DLD1 (cell line): ENCODE data around the gene C1D.
"Not testable (repeated sequence)": the region's sequence is repeated elsewhere in the genome, so short reads cannot be mapped to it uniquely, and the experiment has no call there.

Source experiments
- in situ Hi-C: cut with HindIII; loops from 2 replicates; pipeline ENCODE4 v1.10.0; 2017; ENCODE audit warnings: low sequenced_read_pairs

Gene C1D

DNA sequence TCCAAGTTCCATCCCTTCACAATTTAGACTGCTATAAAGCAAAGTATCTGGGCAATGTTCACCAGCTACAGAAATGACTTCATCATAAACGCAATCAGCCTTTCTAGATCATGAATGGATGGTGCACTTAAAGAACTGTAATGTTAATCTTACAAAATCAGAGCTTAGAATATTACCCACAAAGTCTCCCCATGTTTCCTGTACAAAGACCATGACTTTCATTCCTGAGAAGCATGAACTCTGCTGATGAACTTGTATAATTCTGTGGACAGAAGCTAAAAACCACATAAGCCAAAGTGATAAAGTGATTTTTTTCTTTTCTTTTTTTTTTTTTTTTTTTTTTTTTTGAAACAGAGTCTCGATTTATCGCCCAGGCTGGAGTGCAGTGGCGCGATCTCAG lies 53.3 kb downstream of the C1D start:
- in situ Hi-C loops = no loop called here

DNA sequence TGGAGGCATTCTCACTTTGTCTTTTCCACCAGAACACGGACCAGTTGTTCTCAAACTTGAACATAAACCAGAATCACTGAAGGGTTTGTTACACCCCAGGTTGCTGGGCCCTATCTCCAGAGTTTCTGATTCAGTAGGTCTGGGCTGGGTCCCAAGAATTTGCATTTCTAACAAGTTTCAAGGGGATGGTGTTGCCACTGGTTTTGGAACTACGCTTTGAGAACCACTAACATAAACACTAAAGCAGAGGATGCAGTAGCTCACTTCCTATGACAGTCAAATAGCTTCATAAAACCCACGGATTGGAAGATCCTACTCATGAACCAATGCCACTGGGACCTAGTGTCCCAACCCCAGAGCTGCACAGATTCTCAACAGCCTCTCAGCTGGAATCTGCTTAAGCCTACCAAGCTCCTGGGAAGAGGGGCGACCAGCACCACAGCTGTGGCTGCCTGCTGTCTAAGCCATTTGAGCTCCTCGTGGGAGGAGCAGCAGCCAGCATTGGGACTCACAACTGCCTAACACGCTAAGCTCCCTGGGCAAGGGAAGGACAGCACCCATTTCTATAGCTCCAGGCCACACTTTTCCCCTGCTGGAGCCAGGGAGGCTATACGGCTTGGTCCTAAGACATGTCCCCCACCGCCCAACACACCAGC lies 62.5 kb downstream of the C1D start:
- in situ Hi-C loops = no loop called here

DNA sequence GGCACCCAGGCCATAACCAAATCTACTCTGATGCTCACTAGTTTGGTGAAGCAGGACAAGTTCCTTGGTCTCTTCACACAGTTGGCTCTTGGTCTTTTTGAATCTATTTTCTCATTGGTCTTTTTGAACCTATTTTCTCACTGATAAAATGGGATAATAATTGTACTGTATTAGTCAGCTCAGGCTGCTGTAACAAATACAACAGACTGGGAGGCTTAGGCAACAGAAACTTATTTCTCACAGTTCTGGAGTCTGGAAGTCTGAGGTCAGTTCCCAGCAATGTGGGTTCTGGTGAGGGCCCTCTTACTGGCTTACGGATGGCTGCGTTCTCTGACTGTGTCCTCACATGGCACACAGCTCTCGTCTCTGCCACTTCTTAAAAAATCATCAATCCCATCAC lies 63.5 kb downstream of the C1D start:
- in situ Hi-C loops = no loop called here

DNA sequence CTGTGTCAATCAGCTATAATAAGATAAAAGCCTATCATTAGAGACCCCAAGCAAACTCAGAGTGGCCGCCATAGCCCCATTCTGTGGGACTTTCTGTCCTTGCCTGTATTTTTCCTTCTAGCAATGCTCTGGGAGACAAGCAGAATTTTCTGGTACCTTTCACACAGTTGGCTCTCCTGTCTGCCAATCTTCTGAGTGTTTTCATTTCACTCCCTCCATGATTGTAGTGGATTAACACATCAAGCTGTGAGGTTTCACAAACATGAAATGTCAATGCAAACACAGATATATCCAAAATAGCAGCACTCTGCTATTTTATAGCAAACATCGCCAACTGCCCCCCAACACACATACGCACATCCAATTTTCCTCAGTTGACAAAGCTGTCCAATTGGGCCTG lies 64.9 kb downstream of the C1D start:
- in situ Hi-C loops = no loop called here

DNA sequence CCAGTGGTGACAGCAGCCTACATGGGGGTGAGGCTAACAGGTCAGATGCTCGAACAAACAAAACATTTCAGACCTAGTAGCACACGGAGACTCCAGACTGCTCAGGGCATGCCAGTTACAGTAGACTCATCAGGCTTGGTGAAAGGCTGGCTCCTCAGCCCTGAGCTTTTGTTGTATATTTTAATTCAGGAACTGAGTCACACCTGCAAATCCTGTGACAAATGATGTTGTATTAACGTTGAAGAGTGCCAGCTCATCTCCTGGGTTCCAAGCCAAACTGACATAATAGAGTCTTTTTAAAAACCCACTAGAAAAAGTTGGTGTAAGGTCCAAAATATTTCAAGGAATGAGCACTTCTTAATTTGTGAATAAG lies 65.3 kb downstream of the C1D start:
- in situ Hi-C loops = no loop called here

DNA sequence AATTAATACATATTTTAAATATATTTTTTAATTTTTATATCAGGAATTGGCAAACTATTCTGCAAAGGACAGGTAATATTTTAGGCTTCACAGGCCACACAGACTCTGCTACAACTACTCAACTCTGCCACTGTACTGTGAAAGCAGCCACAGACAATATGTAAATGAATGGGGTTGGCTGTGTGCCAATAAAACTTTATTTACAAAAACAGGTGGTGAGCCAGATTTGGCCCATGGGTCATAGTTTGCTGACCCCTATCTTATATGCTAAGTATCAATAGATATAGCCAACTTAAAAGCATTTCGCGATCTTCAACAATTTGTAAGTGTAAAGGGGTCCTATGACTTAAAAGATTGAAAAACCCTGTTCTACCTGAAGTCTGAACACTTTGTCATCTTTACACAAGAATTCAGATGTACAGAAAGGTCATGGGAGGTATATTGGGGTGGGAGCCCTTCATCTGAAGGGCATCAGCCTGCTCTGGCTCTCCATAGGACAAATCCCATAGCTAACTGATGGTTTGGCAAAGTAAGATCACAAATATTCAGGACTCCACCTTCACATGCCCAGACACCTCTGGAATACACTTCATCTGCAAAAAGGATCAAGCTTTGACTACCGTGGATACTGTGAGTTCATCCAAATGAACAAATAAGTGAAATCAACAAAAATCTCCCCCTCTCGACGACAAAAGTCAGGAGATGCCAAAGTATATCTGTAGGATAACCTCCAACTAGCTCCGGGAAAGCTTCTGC lies 65.9 kb downstream of the C1D start:
- in situ Hi-C loops = no loop called here

DNA sequence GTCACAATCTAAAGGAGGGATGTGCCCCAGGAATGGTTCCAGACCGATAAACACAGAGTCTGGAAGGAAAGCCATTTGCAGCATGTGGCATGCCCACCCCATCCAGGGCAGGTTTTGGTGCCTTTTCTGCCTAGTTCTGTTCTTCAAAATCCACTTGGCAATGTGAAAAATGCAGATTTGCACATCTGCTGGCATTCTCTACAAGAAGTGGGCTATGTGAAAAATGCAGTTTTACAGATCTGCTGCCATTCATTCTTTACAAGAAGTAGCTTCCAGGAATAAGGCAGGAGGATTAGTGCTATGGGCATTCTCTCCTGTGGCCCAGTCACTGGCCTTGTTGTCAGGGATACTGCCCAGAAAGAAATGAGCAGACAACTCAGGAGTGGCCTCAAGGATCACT lies 68.1 kb downstream of the C1D start:
- in situ Hi-C loops = no loop called here

DNA sequence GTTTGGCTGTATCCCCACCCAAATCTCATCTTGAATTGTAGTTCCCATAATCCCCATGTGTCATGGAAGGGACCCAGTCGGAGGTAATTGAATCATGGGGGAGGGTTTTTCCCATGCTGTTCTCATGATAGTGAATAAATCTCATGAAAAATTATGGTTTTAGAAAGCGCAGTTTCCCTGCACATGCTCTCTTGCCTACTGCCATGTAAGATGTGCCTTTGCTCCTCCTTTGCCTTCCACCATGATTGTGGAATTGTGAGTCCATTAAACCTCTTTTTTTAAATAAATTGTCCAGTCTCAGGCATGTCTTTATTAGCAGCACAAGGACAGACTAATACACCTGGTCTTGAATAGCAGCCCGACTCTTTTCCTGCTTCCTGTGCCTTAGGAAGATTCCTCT lies 68.7 kb downstream of the C1D start:
- in situ Hi-C loops = not testable (repeated sequence)

DNA sequence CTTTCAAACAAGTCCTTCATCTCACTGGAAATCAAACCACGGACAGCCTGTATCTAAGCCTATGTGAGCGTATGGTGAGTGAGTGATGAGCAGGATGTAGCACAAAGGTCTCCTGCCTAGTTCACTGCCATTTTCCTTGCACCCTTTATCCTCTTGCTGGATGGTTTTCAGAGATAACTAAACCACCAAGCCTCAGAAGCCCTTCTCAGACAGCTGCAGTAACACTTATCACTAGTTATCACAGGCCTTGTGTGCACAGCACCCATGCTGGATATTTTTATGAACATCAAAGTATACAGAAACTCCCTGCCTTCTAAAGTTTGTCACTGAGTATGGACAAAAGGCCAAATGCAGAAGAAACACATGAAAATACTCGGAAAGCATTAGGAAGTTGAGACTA lies 69.5 kb downstream of the C1D start:
- in situ Hi-C loops = no loop called here

DNA sequence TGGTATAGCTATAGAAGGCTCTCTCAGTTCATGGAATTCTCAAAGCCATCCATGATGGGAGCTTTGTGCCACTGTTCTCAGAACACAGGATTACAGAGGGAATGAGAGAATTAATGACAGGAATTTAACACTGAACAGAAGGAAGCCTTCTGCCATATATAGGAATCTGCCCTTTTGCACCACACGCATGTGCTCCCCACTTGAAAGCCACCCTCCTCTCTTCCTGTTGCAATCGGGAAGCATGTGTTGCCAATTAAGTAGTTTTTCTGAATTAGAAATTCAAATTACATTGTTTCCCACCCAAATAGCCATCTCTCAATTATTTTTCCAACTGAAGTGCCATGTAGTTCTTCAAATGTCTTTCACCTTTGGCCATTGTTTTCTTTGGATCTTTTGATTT lies 71.3 kb downstream of the C1D start:
- in situ Hi-C loops = no loop called here
